ENCODE data around the gene TMEM30A.

Gene TMEM30A

GRCh38 chr6:75301088-75301487, 16.5 kb upstream of the TMEM30A start:
- no peaks in the 10 kb centered on the region for H3K9me2 ChIP-seq (replicated peaks; ENCODE audit: low read depth, low read length)
- no peaks in the 10 kb centered on the region for H3K36me3 ChIP-seq (ENCODE audit: insufficient read depth, low read length)
- H3K4me2 ChIP-seq (ENCODE audit: low read depth, low read length, poor library complexity, severe bottlenecking), result no peak overlapping the region
- no peaks in the 10 kb centered on the region for H3K79me2 ChIP-seq (ENCODE audit: insufficient read depth, low read length)
- H3K4me1 ChIP-seq (ENCODE audit: insufficient read depth, low read length, poor library complexity, severe bottlenecking), result no peaks in the 10 kb centered on the region
- H3K9me3 ChIP-seq (ENCODE audit: insufficient read depth, low read depth, low read length), result no peaks in the 10 kb centered on the region
- TF ChIP-seq EZH2phosphoT487 (IDR thresholded peaks at IDR 0.05; ENCODE audit: borderline replicate concordance), result no peak
- TF ChIP-seq CTCF (conservative IDR thresholded peaks at IDR 0.05; ENCODE audit: low read length), result no peak
- no peaks in the 10 kb centered on the region for H3F3A ChIP-seq (ENCODE audit: low read depth)
- H3K9ac ChIP-seq (ENCODE audit: low read depth, low read length, poor library complexity, severe bottlenecking), result no peak overlapping the region
- H3K4me3 ChIP-seq (ENCODE audit: low read length, poor library complexity, severe bottlenecking), result no peak overlapping the region
- no peaks in the 10 kb centered on the region for H4K20me1 ChIP-seq (ENCODE audit: insufficient read depth, low read length, poor library complexity, severe bottlenecking)
- no peaks in the 10 kb centered on the region for H3K27me3 ChIP-seq (ENCODE audit: insufficient read depth, low read length, poor library complexity, severe bottlenecking)
- no peak overlapping the region for H2AFZ ChIP-seq (ENCODE audit: low read length)

- no peaks in the 10 kb centered on the region for H3K9me2 ChIP-seq (replicated peaks; ENCODE audit: low read depth, low read length)
- H4K20me1 ChIP-seq (ENCODE audit: insufficient read depth, low read length, poor library complexity, severe bottlenecking), result no peaks in the 10 kb centered on the region
- H3K36me3 ChIP-seq (ENCODE audit: insufficient read depth, low read length), result no peaks in the 10 kb centered on the region
- no peak overlapping the region for H2AFZ ChIP-seq (ENCODE audit: low read length)
- no peaks in the 10 kb centered on the region for H3K79me2 ChIP-seq (ENCODE audit: insufficient read depth, low read length)
- H3K4me1 ChIP-seq (ENCODE audit: insufficient read depth, low read length, poor library complexity, severe bottlenecking), result no peaks in the 10 kb centered on the region
- H3K9me3 ChIP-seq (ENCODE audit: insufficient read depth, low read depth, low read length), result no peaks in the 10 kb centered on the region
- no peaks in the 10 kb centered on the region for H3F3A ChIP-seq (ENCODE audit: low read depth)
- no peak overlapping the region for H3K9ac ChIP-seq (ENCODE audit: low read depth, low read length, poor library complexity, severe bottlenecking)
- H3K27me3 ChIP-seq (ENCODE audit: insufficient read depth, low read length, poor library complexity, severe bottlenecking), result no peaks in the 10 kb centered on the region
- H3K4me2 ChIP-seq (ENCODE audit: low read depth, low read length, poor library complexity, severe bottlenecking), result no peak overlapping the region
- no peak overlapping the region for H3K4me3 ChIP-seq (ENCODE audit: low read length, poor library complexity, severe bottlenecking)
- TF ChIP-seq EZH2phosphoT487 (IDR thresholded peaks at IDR 0.05; ENCODE audit: borderline replicate concordance), result no peak
- no peak for TF ChIP-seq CTCF (conservative IDR thresholded peaks at IDR 0.05; ENCODE audit: low read length)
These were observed 15.9 kb upstream of the TMEM30A start for GRCh38 chr6:75300531-75300855.

GRCh38 chr6:75299801-75300530, 15.4 kb upstream of the TMEM30A start:
- H3K9ac ChIP-seq (ENCODE audit: low read depth, low read length, poor library complexity, severe bottlenecking), result no peak overlapping the region
- H3K27me3 ChIP-seq (ENCODE audit: insufficient read depth, low read length, poor library complexity, severe bottlenecking), result no peaks in the 10 kb centered on the region
- no peak overlapping the region for H2AFZ ChIP-seq (ENCODE audit: low read length)
- H3K9me2 ChIP-seq (replicated peaks; ENCODE audit: low read depth, low read length), result no peaks in the 10 kb centered on the region
- no peaks in the 10 kb centered on the region for H3K4me1 ChIP-seq (ENCODE audit: insufficient read depth, low read length, poor library complexity, severe bottlenecking)
- no peak for TF ChIP-seq CTCF (conservative IDR thresholded peaks at IDR 0.05; ENCODE audit: low read length)
- TF ChIP-seq EZH2phosphoT487 (IDR thresholded peaks at IDR 0.05; ENCODE audit: borderline replicate concordance), result no peak
- H4K20me1 ChIP-seq (ENCODE audit: insufficient read depth, low read length, poor library complexity, severe bottlenecking), result no peaks in the 10 kb centered on the region
- no peaks in the 10 kb centered on the region for H3K79me2 ChIP-seq (ENCODE audit: insufficient read depth, low read length)
- H3K4me3 ChIP-seq (ENCODE audit: low read length, poor library complexity, severe bottlenecking), result no peak overlapping the region
- H3K4me2 ChIP-seq (ENCODE audit: low read depth, low read length, poor library complexity, severe bottlenecking), result no peak overlapping the region
- H3F3A ChIP-seq (ENCODE audit: low read depth), result no peaks in the 10 kb centered on the region
- H3K9me3 ChIP-seq (ENCODE audit: insufficient read depth, low read depth, low read length), result no peaks in the 10 kb centered on the region
- H3K36me3 ChIP-seq (ENCODE audit: insufficient read depth, low read length), result no peaks in the 10 kb centered on the region
